HG03469 (cell line): ENCODE measurements around the gene BCKDK.
"Not testable (repeated sequence)": the region's sequence is repeated elsewhere in the genome, so short reads cannot be mapped to it uniquely, and the experiment has no call there.

Source experiments
- ATAC-seq: cut with Tn5 transposase; IDR thresholded peaks from one replicate; pipeline ENCODE4 v1.9.1; 2021; ENCODE audit warnings: mild to moderate bottlenecking, moderate library complexity, moderate number of reproducible peaks; ENCODE audit not compliant: unreplicated experiment

BCKDK gene

DNA sequence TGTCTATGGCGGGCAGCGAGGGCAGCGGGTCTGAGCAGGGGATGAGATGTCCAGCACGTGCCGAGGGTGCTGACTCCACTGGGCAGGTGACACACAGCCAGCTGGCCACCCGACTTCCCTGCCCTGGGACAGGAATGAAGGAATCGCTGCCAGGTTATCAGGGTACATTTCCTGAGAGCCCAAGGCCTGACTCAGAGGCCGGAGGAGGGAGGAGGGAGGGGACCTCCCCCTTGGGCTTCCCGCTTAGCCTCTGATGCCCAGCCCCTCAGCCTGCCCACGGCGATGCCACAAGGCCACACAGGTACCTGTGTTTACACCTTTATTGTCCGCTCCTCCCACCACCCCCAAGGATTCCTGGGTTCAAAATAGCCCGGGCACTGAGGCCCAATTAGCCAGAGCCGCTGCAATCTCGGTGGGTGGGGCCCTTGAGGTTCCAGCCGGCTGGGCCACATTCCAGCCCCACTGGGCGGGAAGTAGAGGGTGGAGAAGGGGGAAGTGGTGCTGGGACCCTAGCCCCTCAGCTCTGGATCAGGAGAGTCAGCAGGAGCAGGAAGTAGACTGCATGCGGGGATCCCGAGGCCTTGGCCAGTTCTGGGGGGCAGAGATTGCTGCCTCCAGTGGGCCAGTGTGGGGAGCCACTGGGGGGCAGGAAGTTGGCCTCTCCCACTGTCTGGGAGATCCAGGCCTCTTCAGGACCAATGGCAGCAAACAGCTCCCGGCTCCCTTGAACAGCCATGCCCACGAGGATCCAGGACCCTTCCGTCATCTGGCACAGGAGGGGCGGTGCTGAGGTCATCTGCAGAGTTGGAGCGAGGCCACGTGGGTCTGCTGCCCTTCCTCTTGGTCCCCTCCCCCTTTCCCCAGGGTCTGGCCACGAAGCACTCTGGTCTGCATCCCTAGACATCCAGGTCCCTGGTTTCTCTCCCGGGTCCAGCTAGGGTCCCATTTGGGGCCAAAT lies 30.7 kb downstream of the BCKDK start:
- ATAC-seq = no peak

DNA sequence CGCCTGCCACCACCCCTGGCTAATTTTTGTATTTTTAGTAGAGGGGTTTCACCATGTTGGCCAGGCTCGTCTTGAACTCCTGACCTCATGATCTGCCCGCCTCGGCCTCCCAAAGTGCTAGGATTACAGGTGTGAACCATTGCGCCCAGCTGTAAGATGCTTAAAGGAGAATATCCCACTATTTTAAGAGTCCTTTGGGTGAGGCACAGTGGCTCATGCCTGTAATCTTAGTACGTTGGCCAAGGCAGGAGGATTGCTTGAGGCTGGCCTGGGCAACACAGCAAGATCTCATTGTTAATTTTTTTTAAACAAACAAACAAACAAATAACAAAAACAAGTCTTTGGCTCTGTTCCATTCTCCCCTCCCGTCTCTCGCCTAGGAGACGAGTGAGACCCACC lies 32.9 kb downstream of the BCKDK start:
- not testable (repeated sequence) for ATAC-seq

DNA sequence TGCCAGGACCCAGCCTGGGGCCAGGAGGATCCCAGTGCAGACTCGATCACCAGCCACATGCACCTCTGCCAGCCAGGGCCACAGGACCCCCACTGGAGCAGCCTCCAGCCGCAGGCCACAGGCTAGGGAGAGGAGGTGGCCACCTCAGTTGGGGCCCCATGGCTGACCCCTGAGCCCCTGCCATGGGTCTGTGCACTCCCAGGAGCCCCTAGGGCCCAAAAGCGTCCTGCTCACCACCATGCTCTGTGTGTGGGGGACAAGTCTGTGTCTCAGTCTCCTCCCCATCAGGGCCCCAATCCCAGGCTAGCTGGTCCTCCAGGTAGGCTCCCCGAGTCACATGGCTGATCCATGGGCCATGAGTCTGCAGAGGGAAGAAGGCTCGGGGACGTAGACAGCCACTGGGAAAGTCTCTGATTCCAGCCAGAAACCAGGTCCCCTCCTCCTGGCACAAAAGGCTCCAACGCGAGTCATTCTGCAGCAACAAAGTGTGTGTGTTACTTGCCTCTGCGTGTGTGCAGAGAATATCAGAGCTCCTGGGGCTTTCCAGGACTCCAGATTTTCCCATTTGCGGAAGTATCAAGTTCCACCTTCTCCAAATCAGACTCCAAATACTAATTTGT lies 33.4 kb downstream of the BCKDK start:
- ATAC-seq = no peak

DNA sequence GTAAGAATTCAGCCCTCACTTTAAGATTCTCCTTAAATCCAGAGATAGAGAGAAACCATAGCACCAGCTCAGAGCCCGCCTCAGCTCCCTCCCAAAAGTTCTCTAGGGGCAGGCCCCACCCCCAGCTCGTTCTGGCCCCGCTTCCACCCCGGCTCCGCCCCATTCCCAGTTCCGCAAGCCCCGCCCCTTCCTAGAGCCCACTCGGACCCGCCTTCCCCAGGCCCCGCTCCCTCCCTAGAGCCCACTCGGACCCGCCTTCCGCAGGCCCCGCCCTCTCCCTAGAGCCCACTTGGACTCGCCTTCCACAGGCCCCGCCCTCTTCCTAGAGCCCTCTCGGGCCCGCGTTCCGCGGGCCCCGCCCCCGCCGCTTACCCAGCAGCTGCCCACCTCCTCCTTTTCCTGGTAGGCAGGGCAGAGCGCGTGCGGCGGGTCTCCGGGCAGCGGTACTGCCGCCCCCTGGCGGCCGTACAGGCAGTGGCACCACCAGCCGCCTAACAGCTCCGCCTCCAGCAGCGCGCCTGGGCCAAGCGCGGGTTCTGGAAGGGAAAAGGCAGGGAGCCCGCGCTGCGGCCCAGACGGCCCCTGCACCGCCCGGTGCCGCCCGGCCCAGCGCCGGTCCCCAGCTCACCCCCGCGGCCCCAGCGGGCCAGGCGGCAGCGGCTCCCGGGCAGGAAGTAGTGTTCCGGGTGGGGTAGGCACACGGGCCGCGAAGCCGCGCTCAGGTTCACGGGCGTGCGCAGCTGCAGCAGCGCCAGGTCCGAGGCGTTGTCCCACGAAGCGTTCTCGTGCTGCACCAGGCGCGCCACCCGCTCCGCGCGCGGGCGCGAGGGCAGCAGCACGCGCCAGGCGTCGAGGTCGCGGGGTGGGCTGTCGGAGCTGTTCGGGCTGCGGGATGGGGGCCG lies 34.2 kb downstream of the BCKDK start:
- peak; percentile 79 for ATAC-seq

DNA sequence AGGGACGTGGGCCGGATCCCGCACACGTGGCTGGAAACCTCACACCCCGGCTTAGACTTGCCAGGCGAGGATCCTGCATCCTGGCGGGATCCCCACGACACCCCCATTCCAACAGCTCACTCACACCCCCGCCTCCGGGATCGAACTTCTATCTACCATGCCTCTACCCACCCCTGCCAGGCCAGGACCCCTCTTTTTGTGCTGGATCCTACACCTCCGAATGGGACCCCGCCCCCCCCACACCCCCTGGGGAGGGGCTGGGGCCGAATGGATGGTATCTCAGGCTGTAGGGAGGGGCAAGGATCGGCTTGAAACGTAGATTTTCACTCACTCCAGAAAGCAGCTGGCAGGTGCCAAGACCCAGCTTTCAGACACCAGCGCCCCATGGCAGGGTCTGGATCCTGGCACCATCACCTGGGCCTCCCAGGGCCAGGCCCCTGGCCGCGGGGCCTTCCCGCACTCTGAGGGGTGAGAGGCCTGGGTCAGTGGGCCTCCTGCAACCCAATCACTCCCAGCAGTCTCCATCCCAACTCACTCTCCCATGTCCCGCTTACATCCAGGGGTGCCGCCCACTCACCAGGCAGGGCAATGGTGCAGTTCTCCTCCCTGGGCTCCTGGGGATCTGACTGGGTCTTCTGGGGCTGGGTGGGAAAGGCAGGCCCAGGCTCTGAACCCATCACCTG lies 35.0 kb downstream of the BCKDK start:
- no peak for ATAC-seq

DNA sequence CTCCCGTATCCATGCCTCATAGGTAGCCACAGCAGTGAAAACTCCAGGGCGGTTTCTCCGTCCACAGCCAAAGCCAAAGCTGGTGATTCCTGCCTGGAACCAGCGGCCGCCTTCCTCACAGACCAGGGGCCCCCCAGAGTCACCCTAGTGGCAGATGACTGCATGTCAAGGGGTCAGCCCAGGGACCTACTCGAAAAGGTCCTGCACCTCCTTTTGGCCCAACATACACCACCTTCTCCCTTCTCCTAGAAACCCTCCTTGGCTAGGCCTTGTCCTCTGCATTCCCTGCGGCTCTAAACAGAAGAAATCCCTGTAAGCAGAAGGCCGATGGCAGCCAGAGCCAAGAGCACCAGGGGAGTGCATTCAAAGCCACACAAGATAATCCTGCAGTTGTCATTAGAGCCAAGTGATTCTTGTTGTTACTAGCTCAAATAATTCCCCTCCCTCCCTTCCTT lies 35.5 kb downstream of the BCKDK start:
- no peak for ATAC-seq

DNA sequence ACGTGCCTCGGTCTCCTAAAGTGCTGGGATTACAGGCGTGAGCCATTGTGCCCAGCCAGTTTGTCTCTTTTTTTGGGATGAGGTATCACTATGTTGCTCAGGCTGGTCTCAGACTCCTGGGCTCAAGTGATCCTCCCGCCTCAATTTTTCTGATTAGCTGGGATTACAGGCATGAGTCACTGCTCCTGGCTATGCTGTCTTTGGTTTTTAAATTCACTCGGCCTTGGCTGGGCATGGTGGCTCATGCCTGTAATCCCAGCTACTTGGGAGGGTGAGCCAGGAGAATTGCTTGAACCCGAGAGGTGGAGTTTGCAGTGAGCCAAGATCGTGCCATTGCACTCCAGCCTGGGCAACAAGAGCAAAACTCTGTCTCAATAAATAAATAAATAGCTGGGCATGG lies 36.2 kb downstream of the BCKDK start:
- ATAC-seq = not testable (repeated sequence)

DNA sequence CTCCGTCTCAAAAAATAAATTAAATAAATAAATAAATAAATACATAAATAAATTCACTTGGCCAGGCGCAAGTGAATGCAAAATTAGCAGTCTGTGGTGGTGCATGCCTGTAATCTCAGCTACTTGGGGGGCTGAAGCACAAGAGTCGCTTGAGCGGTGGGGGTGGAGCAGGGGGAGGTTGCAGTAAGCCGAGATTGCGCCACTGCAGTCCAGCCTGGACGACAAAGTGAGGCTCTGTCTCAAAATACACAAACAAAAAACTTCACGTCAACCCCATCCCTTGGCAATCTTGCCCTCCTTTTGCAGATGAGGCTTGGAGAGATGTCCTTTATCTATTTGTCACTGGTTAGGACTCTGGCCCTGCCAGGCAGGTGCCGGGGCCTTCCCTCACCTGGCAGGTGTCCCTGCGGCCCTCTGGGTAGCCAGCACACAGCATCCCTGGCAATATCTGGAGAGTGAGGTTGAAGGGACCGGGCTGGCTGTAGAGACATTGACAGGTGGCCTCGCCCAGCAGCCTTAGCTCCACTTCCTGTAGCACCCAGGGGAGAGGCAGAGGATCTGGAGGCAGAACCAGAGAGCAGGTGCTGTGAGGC lies 37.3 kb downstream of the BCKDK start:
- no peak for ATAC-seq

DNA sequence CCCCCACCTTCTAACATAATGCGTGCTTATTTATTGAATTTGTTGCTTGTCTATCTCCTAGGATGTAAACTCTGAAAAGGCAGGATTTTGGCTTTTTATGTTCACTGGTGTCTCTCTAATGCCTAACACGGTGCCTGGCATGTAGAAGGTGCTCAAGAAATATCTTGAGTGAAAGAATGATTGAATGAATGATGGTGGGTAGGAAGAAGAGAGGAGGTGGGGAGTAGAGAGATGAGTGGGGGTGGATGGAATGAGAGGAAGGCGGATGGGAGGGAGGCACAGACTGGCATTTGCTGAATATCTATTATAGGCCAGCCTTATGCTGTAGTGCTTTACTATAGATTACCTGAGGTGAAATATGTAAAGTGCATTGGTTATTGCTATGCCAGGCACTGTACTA lies 39.4 kb downstream of the BCKDK start:
- no peak for ATAC-seq

DNA sequence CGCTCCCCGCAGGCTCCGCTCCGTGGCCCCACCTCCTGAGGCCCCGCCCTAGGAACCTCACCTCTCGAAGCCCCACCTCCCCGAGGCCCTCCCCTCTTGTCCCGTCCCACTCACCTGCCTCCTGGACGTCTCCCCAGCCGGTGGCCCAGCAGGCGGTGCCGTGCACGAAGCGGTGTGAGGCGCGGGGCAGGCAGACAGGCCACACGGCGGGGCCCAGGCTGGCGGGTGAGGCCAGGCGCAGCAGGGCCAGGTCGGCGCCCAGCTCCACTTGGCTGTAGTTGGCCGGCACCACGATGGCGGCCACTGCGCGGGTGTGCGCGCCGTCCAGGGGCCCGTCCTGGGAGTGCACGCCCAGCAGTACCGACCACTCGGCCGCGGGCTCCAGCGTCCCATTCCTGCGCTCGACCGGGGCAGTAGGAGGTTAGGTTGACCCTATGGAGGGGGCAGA lies 40.1 kb downstream of the BCKDK start:
- ATAC-seq = no peak

DNA sequence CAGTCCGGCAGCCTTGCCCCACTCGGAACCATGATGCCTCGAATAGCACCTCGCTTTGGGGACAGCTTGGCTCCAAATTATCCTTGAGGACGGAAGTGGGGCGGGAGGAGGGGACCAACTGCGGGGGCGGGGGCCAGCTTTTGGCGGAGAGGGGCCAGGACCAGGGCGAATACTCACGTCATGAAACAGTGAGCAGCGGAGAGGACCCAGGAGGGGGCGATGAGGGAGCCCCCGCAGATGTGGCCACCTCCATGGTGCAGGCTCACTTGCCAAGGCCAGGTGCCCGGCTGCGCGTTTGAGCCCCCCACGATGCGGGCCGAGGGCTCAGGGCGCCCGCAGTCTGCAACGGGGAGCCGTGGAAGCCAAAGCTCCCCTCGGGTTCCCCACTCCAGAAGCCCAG lies 40.7 kb downstream of the BCKDK start:
- no peak for ATAC-seq

DNA sequence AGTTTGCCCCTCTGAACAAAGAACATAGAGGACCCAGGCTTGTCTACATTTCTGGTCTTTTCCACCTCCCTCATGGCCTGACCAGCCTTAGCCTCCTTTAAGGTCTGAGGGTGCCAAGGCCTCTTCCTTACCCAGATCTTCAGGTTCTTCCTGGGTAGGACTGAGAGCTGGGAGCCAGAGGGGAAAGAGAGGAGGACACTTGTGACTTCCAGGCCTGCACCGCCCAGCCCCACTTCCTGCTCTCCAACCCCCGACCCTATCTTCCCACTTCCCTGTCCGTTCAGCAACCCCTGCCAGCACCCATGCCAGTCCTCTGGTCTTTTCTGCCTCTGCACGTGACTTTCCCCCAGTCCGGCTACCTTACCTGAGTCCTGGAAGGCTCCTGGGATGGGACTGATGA lies 41.1 kb downstream of the BCKDK start:
- ATAC-seq = no peak

DNA sequence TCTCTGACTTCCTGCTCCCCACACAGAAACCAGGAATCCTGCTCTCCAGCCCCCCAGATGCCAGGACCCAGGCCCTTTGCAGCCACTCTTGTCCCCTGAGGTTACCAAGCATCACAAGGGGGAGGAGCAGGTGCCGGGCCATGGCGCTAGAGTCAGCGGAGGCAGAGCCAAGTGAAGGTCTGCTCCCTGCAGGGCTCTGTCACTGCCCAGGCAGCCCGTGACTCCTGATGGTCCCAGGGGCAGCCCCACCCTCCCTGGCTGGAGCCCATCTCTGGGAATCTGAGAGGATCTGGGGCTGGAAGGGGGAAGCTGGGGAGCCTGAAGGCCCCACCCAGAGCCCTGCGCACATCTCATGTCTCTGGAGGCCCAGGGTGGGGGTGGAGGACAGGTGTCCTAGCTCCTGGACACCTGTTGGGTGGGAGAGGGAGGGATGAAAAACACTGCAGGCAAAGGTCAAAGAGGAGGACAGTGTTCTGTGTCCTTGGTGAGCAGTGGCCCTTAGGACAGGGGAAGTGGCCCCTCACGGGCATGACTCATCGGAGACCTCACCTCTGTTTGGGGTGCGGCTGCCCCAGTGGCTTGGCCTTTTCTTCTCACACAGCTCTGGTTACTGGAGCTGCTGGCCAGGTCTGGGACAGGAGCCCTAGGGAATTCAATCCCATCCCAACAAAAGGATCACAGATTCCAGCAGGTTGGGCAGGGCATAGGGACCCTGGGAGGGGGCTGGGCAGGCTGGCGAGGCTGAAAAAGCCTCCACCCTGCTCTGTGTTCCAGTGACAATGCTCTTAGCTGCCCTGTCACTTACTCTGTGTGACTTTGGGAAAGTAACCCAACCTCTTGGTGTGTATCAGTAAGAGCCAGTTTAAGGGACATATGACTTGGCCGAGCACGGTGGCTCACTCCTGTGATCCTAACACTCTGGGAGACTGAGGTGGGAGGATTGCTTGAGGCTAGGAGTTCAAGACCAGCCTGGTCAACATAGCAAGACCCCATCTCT lies 42.0 kb downstream of the BCKDK start, which contains the start of gene PRSS36:
PRSS36 (minus strand) TSS at position 173 of the 997 bp plus-strand sequence; CDS start at position 142, 31 bp downstream.
- ATAC-seq = no peak

DNA sequence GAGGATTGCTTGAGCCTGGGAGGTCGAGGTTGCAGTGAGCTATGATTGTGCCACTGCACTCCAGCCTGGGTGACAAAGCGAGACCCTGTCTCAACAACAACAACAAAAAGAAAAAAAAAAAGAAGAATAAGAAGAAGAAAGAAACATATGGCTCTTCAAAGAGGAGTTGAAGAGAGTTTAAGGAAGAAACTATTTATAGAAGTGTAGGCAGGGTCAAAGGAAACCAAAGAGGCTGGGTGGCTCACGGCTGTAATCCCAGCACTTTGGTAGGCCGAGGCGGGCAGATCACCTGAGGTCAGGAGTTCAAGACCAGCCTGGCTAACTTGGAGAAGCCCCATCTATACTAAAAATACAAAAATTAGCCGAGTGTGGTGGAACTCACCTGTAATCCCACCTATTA lies 42.8 kb downstream of the BCKDK start:
- ATAC-seq = not testable (repeated sequence)

DNA sequence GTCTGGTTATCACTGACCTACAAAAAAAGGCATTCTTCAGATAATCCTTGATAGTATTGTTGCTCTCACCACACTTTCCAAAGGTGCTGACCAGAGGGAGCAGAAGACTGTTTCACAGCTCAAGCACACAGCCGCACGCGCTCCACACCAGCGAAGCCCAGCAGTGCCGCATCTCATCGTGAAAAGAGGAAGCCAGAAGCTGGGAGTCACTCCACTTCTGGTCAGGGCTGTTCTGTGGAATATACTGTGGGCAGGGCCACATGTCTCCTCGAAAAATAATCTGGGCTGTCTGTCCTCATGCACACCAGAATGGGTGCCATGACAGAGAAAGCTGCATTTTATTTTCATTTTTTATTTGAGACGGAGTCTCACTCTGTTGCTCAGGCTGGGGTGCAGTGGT lies 49.0 kb downstream of the BCKDK start:
- no peak for ATAC-seq
